ENCODE data around the gene KCNG4.

GRCh38 chr16:84272740-84273320, 33.0 kb upstream of the KCNG4 start:
- TF ChIP-seq CTCF (IDR thresholded peaks at IDR 0.05; ENCODE audit: low read depth, low read length, missing input control) (no peak), ZBTB33 (IDR thresholded peaks at IDR 0.05) (no peak), TAF1 (conservative IDR thresholded peaks at IDR 0.05) (no peak), GABPA (IDR thresholded peaks at IDR 0.05 in 1 of 2, conservative IDR thresholded peaks at IDR 0.05 in 1 of 2) (no peak), RAD21 (IDR thresholded peaks at IDR 0.05) (no peak), REST (IDR thresholded peaks at IDR 0.05) (no peak), SP1 (IDR thresholded peaks at IDR 0.05) (no peak), YY1 (IDR thresholded peaks at IDR 0.05) (no peak)

Data from liver (tissue), 3 donors.